NCI-H82 (cell line): ENCODE results near the gene KITLG.
A peak's percentile ranks its signal among the peaks of the same experiment; 100 is the strongest.
"Not testable (repeated sequence)": the region's sequence is repeated elsewhere in the genome, so short reads cannot be mapped to it uniquely, and the experiment has no call there.

Source experiments
- DNase-seq: peaks from one replicate; lab custom pipeline; 2025; lab: John Stamatoyannopoulos, UW

Gene KITLG

GRCh38 chr12:88575361-88575970, 4.8 kb downstream of the KITLG start:
- no peak for DNase-seq

- DNase-seq = peak; percentile 15
Observed at GRCh38 chr12:88574278-88574677, 6.0 kb downstream of the KITLG start.

GRCh38 chr12:88573583-88573982, 6.7 kb downstream of the KITLG start:
- no peak for DNase-seq

GRCh38 chr12:88572781-88573549, 7.3 kb downstream of the KITLG start:
- DNase-seq = no peak

- no peak for DNase-seq
Observed at GRCh38 chr12:88571543-88571942, 8.7 kb downstream of the KITLG start.

GRCh38 chr12:88570103-88570502, 10.2 kb downstream of the KITLG start:
- DNase-seq = no peak

GRCh38 chr12:88566430-88566829, 13.8 kb downstream of the KITLG start:
- no peak for DNase-seq

GRCh38 chr12:88562846-88563582, 17.3 kb downstream of the KITLG start:
- peak; percentile 33 for DNase-seq

GRCh38 chr12:88562151-88562550, 18.1 kb downstream of the KITLG start:
- DNase-seq = peak; percentile 75

- no peak for DNase-seq
Observed at GRCh38 chr12:88559772-88560171, 20.5 kb downstream of the KITLG start.

GRCh38 chr12:88559199-88559598, 21.1 kb downstream of the KITLG start:
- DNase-seq = no peak

- DNase-seq = no peak
Observed at GRCh38 chr12:88558340-88558867, 21.9 kb downstream of the KITLG start.

- DNase-seq = peak; percentile 77
Observed at GRCh38 chr12:88556213-88556774, 24.0 kb downstream of the KITLG start.

GRCh38 chr12:88553941-88554658, 26.2 kb downstream of the KITLG start:
- peak; percentile 93 for DNase-seq

GRCh38 chr12:88552610-88553079, 27.6 kb downstream of the KITLG start:
- no peak for DNase-seq

GRCh38 chr12:88549929-88550328, 30.3 kb downstream of the KITLG start:
- DNase-seq = no peak

GRCh38 chr12:88547949-88548348, 32.3 kb downstream of the KITLG start:
- not testable (repeated sequence) for DNase-seq

- DNase-seq = peak; percentile 41
Observed at GRCh38 chr12:88546853-88547252, 33.4 kb downstream of the KITLG start.

- DNase-seq = peak; percentile 56
Observed at GRCh38 chr12:88546226-88546625, 34.0 kb downstream of the KITLG start.

- no peak for DNase-seq
Observed at GRCh38 chr12:88544991-88545980, 35.0 kb downstream of the KITLG start.
